Measurements from ENCODE around the gene C10orf71.

The C10orf71 gene

GRCh38 chr10:49290607-49291006 lies 8.4 kb upstream of the C10orf71 start:
- Histone ChIP-seq H3K27ac (ENCODE audit: low read depth, low read length, poor library complexity, severe bottlenecking) (no peak overlapping the region), H3K4me2 (ENCODE audit: low read length) (no peak overlapping the region), H3K9me2 (ENCODE audit: low read depth, low read length) (no peaks in the 10 kb centered on the region), H3K4me3 (ENCODE audit: low read depth, low read length, poor library complexity, severe bottlenecking) (no peak overlapping the region), H3K36me3 (ENCODE audit: insufficient read depth, low read length) (no peaks in the 10 kb centered on the region), H4K20me1 (ENCODE audit: insufficient read depth, low read length) (no peaks in the 10 kb centered on the region), H2AFZ (ENCODE audit: low read length) (no peak overlapping the region), H3K9me3 (ENCODE audit: low read length) (no peaks in the 10 kb centered on the region), H3K79me2 (ENCODE audit: insufficient read depth, low read length) (no peaks in the 10 kb centered on the region), H3F3A (ENCODE audit: insufficient read depth, low read length) (no peaks in the 10 kb centered on the region), H3K9ac (ENCODE audit: low read length) (no peak overlapping the region), H3K27me3 (ENCODE audit: insufficient read depth, low read length) (0 out of 2 replicates have a peak, but pooled peaks cover 3% of the 10 kb centered on the region), H3K4me1 (ENCODE audit: insufficient read depth, low read length, severe bottlenecking) (no peaks in the 10 kb centered on the region)
- TF ChIP-seq CTCF (IDR thresholded peaks at IDR 0.05; ENCODE audit: low read length) (no peak), EZH2 (IDR thresholded peaks at IDR 0.05; ENCODE audit: borderline replicate concordance, low read length) (no peak)

GRCh38 chr10:49292565-49293207 lies 6.3 kb upstream of the C10orf71 start:
- no peak for TF ChIP-seq EZH2 (IDR thresholded peaks at IDR 0.05; ENCODE audit: borderline replicate concordance, low read length)
- no peak for TF ChIP-seq CTCF (IDR thresholded peaks at IDR 0.05; ENCODE audit: low read length)
- Histone ChIP-seq H3F3A (ENCODE audit: insufficient read depth, low read length) (no peaks in the 10 kb centered on the region), H3K4me1 (ENCODE audit: insufficient read depth, low read length, severe bottlenecking) (no peaks in the 10 kb centered on the region), H3K9ac (ENCODE audit: low read length) (no peak overlapping the region), H4K20me1 (ENCODE audit: insufficient read depth, low read length) (no peaks in the 10 kb centered on the region), H3K36me3 (ENCODE audit: insufficient read depth, low read length) (no peaks in the 10 kb centered on the region), H3K9me2 (ENCODE audit: low read depth, low read length) (no peaks in the 10 kb centered on the region), H2AFZ (ENCODE audit: low read length) (no peak overlapping the region), H3K79me2 (ENCODE audit: insufficient read depth, low read length) (no peaks in the 10 kb centered on the region), H3K27me3 (ENCODE audit: insufficient read depth, low read length) (0 out of 2 replicates have a peak, but pooled peaks cover 3% of the 10 kb centered on the region), H3K9me3 (ENCODE audit: low read length) (no peaks in the 10 kb centered on the region), H3K27ac (ENCODE audit: low read depth, low read length, poor library complexity, severe bottlenecking) (no peak overlapping the region), H3K4me3 (ENCODE audit: low read depth, low read length, poor library complexity, severe bottlenecking) (no peak overlapping the region), H3K4me2 (ENCODE audit: low read length) (no peak overlapping the region)

GRCh38 chr10:49293208-49293603 lies 5.8 kb upstream of the C10orf71 start:
- Histone ChIP-seq H3K27ac (ENCODE audit: low read depth, low read length, poor library complexity, severe bottlenecking) (no peak overlapping the region), H3K4me3 (ENCODE audit: low read depth, low read length, poor library complexity, severe bottlenecking) (no peak overlapping the region), H3K9me2 (ENCODE audit: low read depth, low read length) (no peaks in the 10 kb centered on the region), H2AFZ (ENCODE audit: low read length) (no peak overlapping the region), H3K4me1 (ENCODE audit: insufficient read depth, low read length, severe bottlenecking) (peaks cover 3% of the 10 kb centered on the region), H3K79me2 (ENCODE audit: insufficient read depth, low read length) (no peaks in the 10 kb centered on the region), H3K27me3 (ENCODE audit: insufficient read depth, low read length) (0 out of 2 replicates have a peak, but pooled peaks cover under 1% of the 10 kb centered on the region), H3K9ac (ENCODE audit: low read length) (no peak overlapping the region), H3K36me3 (ENCODE audit: insufficient read depth, low read length) (no peaks in the 10 kb centered on the region), H3K9me3 (ENCODE audit: low read length) (no peaks in the 10 kb centered on the region), H3K4me2 (ENCODE audit: low read length) (no peak overlapping the region), H3F3A (ENCODE audit: insufficient read depth, low read length) (no peaks in the 10 kb centered on the region), H4K20me1 (ENCODE audit: insufficient read depth, low read length) (no peaks in the 10 kb centered on the region)
- TF ChIP-seq CTCF (IDR thresholded peaks at IDR 0.05; ENCODE audit: low read length) = no peak
- no peak for TF ChIP-seq EZH2 (IDR thresholded peaks at IDR 0.05; ENCODE audit: borderline replicate concordance, low read length)

All from OCI-LY1 (cell line).